HG02852 (cell line): ENCODE data around the gene PSMD7.
"Not testable (repeated sequence)": the region's sequence is repeated elsewhere in the genome, so short reads cannot be mapped to it uniquely, and the experiment has no call there.

ENCODE experiments used
- ATAC-seq: cut with Tn5 transposase; IDR thresholded peaks from one replicate; pipeline ENCODE4 v1.9.1; 2021; ENCODE audit warnings: mild to moderate bottlenecking, moderate library complexity; ENCODE audit not compliant: unreplicated experiment

Gene PSMD7

GRCh38 chr16:74353038-74353437, 56.4 kb downstream of the PSMD7 start:
- not testable (repeated sequence) for ATAC-seq
